ENCODE results near the gene NUP98.

DNA sequence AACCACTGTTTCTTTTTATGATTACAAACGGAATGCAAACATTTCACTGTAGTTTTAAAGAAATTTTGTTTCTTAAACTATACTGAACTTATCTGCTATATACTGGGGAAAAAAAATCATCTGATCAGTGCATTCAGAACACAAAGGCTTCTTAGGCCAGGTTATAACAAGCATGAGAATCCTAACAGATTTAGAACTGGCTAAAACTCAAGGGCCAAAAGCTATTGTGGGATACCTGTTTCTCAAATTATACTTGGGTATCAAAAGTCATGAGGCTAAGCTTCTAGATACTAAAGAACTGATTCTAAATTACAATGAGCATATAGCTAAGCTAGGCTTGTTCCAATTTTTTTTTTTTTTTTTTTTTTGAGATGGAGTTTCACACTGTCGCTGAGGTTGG, 96.4 kb downstream of the NUP98 start:
- TF ChIP-seq, protein P1, sequence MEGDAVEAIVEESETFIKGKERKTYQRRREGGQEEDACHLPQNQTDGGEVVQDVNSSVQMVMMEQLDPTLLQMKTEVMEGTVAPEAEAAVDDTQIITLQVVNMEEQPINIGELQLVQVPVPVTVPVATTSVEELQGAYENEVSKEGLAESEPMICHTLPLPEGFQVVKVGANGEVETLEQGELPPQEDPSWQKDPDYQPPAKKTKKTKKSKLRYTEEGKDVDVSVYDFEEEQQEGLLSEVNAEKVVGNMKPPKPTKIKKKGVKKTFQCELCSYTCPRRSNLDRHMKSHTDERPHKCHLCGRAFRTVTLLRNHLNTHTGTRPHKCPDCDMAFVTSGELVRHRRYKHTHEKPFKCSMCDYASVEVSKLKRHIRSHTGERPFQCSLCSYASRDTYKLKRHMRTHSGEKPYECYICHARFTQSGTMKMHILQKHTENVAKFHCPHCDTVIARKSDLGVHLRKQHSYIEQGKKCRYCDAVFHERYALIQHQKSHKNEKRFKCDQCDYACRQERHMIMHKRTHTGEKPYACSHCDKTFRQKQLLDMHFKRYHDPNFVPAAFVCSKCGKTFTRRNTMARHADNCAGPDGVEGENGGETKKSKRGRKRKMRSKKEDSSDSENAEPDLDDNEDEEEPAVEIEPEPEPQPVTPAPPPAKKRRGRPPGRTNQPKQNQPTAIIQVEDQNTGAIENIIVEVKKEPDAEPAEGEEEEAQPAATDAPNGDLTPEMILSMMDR (IDR thresholded peaks at IDR 0.05): no peak
- TF ChIP-seq POLR2A (IDR thresholded peaks at IDR 0.05): no peak

Data from uterus (tissue), 2 donors.